ENCODE results near the gene ABHD12. TPM values are rescaled to one million over a fixed set of nuclear protein-coding genes. Genes with fewer than 3 reads are reported as not detected.
A peak's percentile ranks its signal among the peaks of the same experiment; 100 is the strongest.
"Not testable (repeated sequence)": the region's sequence is repeated elsewhere in the genome, so short reads cannot be mapped to it uniquely, and the experiment has no call there.

ABHD12 gene
- total RNA-seq, 1 donor from 2014 or later = 51.3 TPM

- TF ChIP-seq CTCF (conservative IDR thresholded peaks at IDR 0.05) = no peak
- peaks cover 20% of the 10 kb centered on the region for H3K36me3 Mint-ChIP-seq (ENCODE audit: low read depth)
- H3K27me3 Mint-ChIP-seq (ENCODE audit: low read depth) = no peaks in the 10 kb centered on the region
- H3K4me3 Mint-ChIP-seq = no peak overlapping the region
- peaks cover 35% of the 10 kb centered on the region for H3K4me1 Mint-ChIP-seq
- no peak overlapping the region for H3K27ac Mint-ChIP-seq (ENCODE audit: unreplicated experiment)
- peaks cover 14% of the 10 kb centered on the region for H3K9me3 Mint-ChIP-seq
- no peak for DNase-seq (ENCODE audit: low read depth, low spot score)
These were observed 11.9 kb upstream of the ABHD12 start for GRCh38 chr20:25402583-25402982.

- not testable (repeated sequence) for DNase-seq (ENCODE audit: low read depth, low spot score)
These were observed 9.7 kb upstream of the ABHD12 start for GRCh38 chr20:25400291-25400732.

GRCh38 chr20:25399037-25399430 lies 8.4 kb upstream of the ABHD12 start:
- DNase-seq (ENCODE audit: low read depth, low spot score) = peak; percentile 29
- Mint-ChIP-seq H3K4me1 (peaks cover 42% of the 10 kb centered on the region), H3K27ac (ENCODE audit: unreplicated experiment) (no peak overlapping the region), H3K36me3 (ENCODE audit: low read depth) (peaks cover 13% of the 10 kb centered on the region), H3K27me3 (ENCODE audit: low read depth) (no peaks in the 10 kb centered on the region), H3K9me3 (peaks cover 14% of the 10 kb centered on the region), H3K4me3 (peak overlapping the region; percentile 28)
- peak; percentile 73 for TF ChIP-seq CTCF (conservative IDR thresholded peaks at IDR 0.05)

More at GRCh38 chr20:25400291-25400732, 9.7 kb upstream of the ABHD12 start:
- not testable (repeated sequence) for H3K27me3 Mint-ChIP-seq (ENCODE audit: low read depth); H3K4me3 Mint-ChIP-seq
- Mint-ChIP-seq H3K36me3 (ENCODE audit: low read depth) (peaks cover 20% of the 10 kb centered on the region), H3K4me1 (peaks cover 36% of the 10 kb centered on the region), H3K27ac (ENCODE audit: unreplicated experiment) (peak overlapping the region; percentile 74), H3K9me3 (peaks cover 14% of the 10 kb centered on the region)

- no peak for DNase-seq (ENCODE audit: low read depth, low spot score)
- no peak overlapping the region for H3K27ac Mint-ChIP-seq (ENCODE audit: unreplicated experiment)
- peaks cover 13% of the 10 kb centered on the region for H3K9me3 Mint-ChIP-seq
- peak overlapping the region; percentile 28 for H3K4me3 Mint-ChIP-seq
- peaks cover 12% of the 10 kb centered on the region for H3K36me3 Mint-ChIP-seq (ENCODE audit: low read depth)
- no peak for TF ChIP-seq CTCF (conservative IDR thresholded peaks at IDR 0.05)
- peaks cover 48% of the 10 kb centered on the region for H3K4me1 Mint-ChIP-seq
- H3K27me3 Mint-ChIP-seq (ENCODE audit: low read depth) = no peaks in the 10 kb centered on the region
These were observed 7.9 kb upstream of the ABHD12 start for GRCh38 chr20:25398376-25399036.

- Mint-ChIP-seq H3K4me3 (peak overlapping the region; percentile 28), H3K4me1 (peaks cover 49% of the 10 kb centered on the region), H3K27ac (ENCODE audit: unreplicated experiment) (no peak overlapping the region), H3K36me3 (ENCODE audit: low read depth) (peaks cover 8% of the 10 kb centered on the region), H3K9me3 (peaks cover 9% of the 10 kb centered on the region), H3K27me3 (ENCODE audit: low read depth) (no peaks in the 10 kb centered on the region)
- DNase-seq (ENCODE audit: low read depth, low spot score) = no peak
- no peak for TF ChIP-seq CTCF (conservative IDR thresholded peaks at IDR 0.05)
These were observed 7.2 kb upstream of the ABHD12 start for GRCh38 chr20:25397821-25398220.

GRCh38 chr20:25397096-25397495 lies 6.5 kb upstream of the ABHD12 start:
- H3K36me3 Mint-ChIP-seq (ENCODE audit: low read depth) = peaks cover 3% of the 10 kb centered on the region
- no peak for DNase-seq (ENCODE audit: low read depth, low spot score)
- no peak for TF ChIP-seq CTCF (conservative IDR thresholded peaks at IDR 0.05)
- H3K4me3 Mint-ChIP-seq = no peak overlapping the region
- H3K27me3 Mint-ChIP-seq (ENCODE audit: low read depth) = no peaks in the 10 kb centered on the region
- H3K27ac Mint-ChIP-seq (ENCODE audit: unreplicated experiment) = no peak overlapping the region
- peaks cover 49% of the 10 kb centered on the region for H3K4me1 Mint-ChIP-seq
- peaks cover 4% of the 10 kb centered on the region for H3K9me3 Mint-ChIP-seq
